ENCODE measurements around the gene ASXL3.

ASXL3 gene

GRCh38 chr18:33611525-33612135, 33.6 kb downstream of the ASXL3 start:
- H3K4me3 ChIP-seq (replicated peaks; ENCODE audit: low read depth, low read length), result no peak overlapping the region
- no peak for DNase-seq (ENCODE audit: extremely low read depth, insufficient read length)
- TF ChIP-seq CTCF (IDR thresholded peaks at IDR 0.05; ENCODE audit: insufficient read depth, low read length, poor library complexity, severe bottlenecking), result no peak
- no peaks in the 10 kb centered on the region for H3K27me3 ChIP-seq (replicated peaks; ENCODE audit: control insufficient read depth, insufficient read depth, low read length)
- H3K36me3 ChIP-seq (ENCODE audit: control insufficient read depth, insufficient read depth, low read length), result no peaks in the 10 kb centered on the region

- no peak for DNase-seq (ENCODE audit: extremely low read depth, insufficient read length)
- Histone ChIP-seq H3K27me3 (replicated peaks; ENCODE audit: control insufficient read depth, insufficient read depth, low read length) (no peaks in the 10 kb centered on the region), H3K36me3 (ENCODE audit: control insufficient read depth, insufficient read depth, low read length) (no peaks in the 10 kb centered on the region), H3K4me3 (replicated peaks; ENCODE audit: low read depth, low read length) (no peak overlapping the region)
- TF ChIP-seq CTCF (IDR thresholded peaks at IDR 0.05; ENCODE audit: insufficient read depth, low read length, poor library complexity, severe bottlenecking), result no peak
These were observed 34.6 kb downstream of the ASXL3 start for GRCh38 chr18:33612632-33613031.

- Histone ChIP-seq H3K27me3 (replicated peaks; ENCODE audit: control insufficient read depth, insufficient read depth, low read length) (no peaks in the 10 kb centered on the region), H3K36me3 (ENCODE audit: control insufficient read depth, insufficient read depth, low read length) (no peaks in the 10 kb centered on the region), H3K4me3 (replicated peaks; ENCODE audit: low read depth, low read length) (no peak overlapping the region)
- no peak for TF ChIP-seq CTCF (IDR thresholded peaks at IDR 0.05; ENCODE audit: insufficient read depth, low read length, poor library complexity, severe bottlenecking)
- no peak for DNase-seq (ENCODE audit: extremely low read depth, insufficient read length)
These were observed 38.5 kb downstream of the ASXL3 start for GRCh38 chr18:33616556-33616955.

GRCh38 chr18:33627114-33627513, 49.1 kb downstream of the ASXL3 start:
- no peaks in the 10 kb centered on the region for H3K27me3 ChIP-seq (replicated peaks; ENCODE audit: control insufficient read depth, insufficient read depth, low read length)
- no peak overlapping the region for H3K4me3 ChIP-seq (replicated peaks; ENCODE audit: low read depth, low read length)
- no peak for DNase-seq (ENCODE audit: extremely low read depth, insufficient read length)
- TF ChIP-seq CTCF (IDR thresholded peaks at IDR 0.05; ENCODE audit: insufficient read depth, low read length, poor library complexity, severe bottlenecking), result no peak
- no peaks in the 10 kb centered on the region for H3K36me3 ChIP-seq (ENCODE audit: control insufficient read depth, insufficient read depth, low read length)

GRCh38 chr18:33630476-33630875, 52.5 kb downstream of the ASXL3 start:
- DNase-seq (ENCODE audit: extremely low read depth, insufficient read length), result no peak
- Histone ChIP-seq H3K27me3 (replicated peaks; ENCODE audit: control insufficient read depth, insufficient read depth, low read length) (no peaks in the 10 kb centered on the region; the same call in 1 of the 2 replicates), H3K4me3 (replicated peaks; ENCODE audit: low read depth, low read length) (no peak overlapping the region), H3K36me3 (ENCODE audit: control insufficient read depth, insufficient read depth, low read length) (no peaks in the 10 kb centered on the region)
- TF ChIP-seq CTCF (IDR thresholded peaks at IDR 0.05; ENCODE audit: insufficient read depth, low read length, poor library complexity, severe bottlenecking), result no peak

DNA sequence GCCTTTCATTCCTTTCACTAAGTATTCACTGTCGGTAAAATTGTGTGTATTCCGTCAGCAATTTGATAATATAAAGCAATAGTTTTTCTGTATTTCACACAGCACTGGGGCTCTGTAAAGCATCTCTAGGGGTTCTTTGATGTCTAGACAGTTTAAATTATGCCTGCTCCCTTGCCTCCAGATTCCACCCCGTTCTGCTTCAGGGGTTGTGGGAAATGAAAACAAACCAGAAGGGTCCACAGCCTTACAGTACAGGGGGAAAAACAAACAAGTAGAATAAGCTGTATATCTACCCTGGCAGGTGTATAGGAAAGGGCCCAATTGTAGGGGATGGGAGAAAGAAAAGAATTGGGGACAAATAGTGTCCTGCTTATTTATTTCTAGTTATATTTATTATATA, 63.1 kb downstream of the ASXL3 start:
- no peaks in the 10 kb centered on the region for H3K36me3 ChIP-seq (ENCODE audit: control insufficient read depth, insufficient read depth, low read length)
- H3K27me3 ChIP-seq (replicated peaks; ENCODE audit: control insufficient read depth, insufficient read depth, low read length), result no peaks in the 10 kb centered on the region; the same call in 1 of the 2 replicates
- H3K4me3 ChIP-seq (replicated peaks; ENCODE audit: low read depth, low read length), result no peak overlapping the region
- no peak for TF ChIP-seq CTCF (IDR thresholded peaks at IDR 0.05; ENCODE audit: insufficient read depth, low read length, poor library complexity, severe bottlenecking)
- no peak for DNase-seq (ENCODE audit: extremely low read depth, insufficient read length)

Data from GM06990 (cell line).